Measurements from ENCODE around the gene SHLD1. TPM values are rescaled to one million over a fixed set of nuclear protein-coding genes. Genes with fewer than 3 reads are reported as not detected.
"Not testable (repeated sequence)": the region's sequence is repeated elsewhere in the genome, so short reads cannot be mapped to it uniquely, and the experiment has no call there.

The SHLD1 gene
- total RNA-seq, 2 donors from 2014 or later: 7.8 to 11.6 TPM

GRCh38 chr20:5779071-5779900, 29.1 kb downstream of the SHLD1 start:
- DNase-seq (ENCODE audit: low spot score) (no peak), ATAC-seq (no peak)
- H3K27ac Mint-ChIP-seq: no peak overlapping the region
- H3K4me1 Mint-ChIP-seq (ENCODE audit: low read depth in 2 of 2): peaks cover 6 to 7% of the 10 kb centered on the region in 2 donors
- H3K27me3 Mint-ChIP-seq: no peaks in the 10 kb centered on the region
- H3K9me3 Mint-ChIP-seq: no peaks in the 10 kb centered on the region
- H3K36me3 Mint-ChIP-seq: peaks cover 11% of the 10 kb centered on the region
- no peak overlapping the region for H3K4me3 Mint-ChIP-seq

- DNase-seq (ENCODE audit: low spot score): no peak
- H3K9me3 Mint-ChIP-seq: no peaks in the 10 kb centered on the region
- H3K36me3 Mint-ChIP-seq: peaks cover 11% of the 10 kb centered on the region
- H3K4me1 Mint-ChIP-seq (ENCODE audit: low read depth in 2 of 2): peaks cover 6 to 7% of the 10 kb centered on the region in 2 donors
- no peaks in the 10 kb centered on the region for H3K27me3 Mint-ChIP-seq
- H3K4me3 Mint-ChIP-seq: peak overlapping the region; percentile 47
- no peak for ATAC-seq
- H3K27ac Mint-ChIP-seq: peak overlapping the region in 1 of 2 donors; percentile 30
Observed at GRCh38 chr20:5780846-5781217, 30.6 kb downstream of the SHLD1 start.

GRCh38 chr20:5781367-5781766, 31.2 kb downstream of the SHLD1 start:
- H3K36me3 Mint-ChIP-seq: peaks cover 11% of the 10 kb centered on the region
- not testable (repeated sequence) for H3K9me3 Mint-ChIP-seq; H3K27me3 Mint-ChIP-seq; ATAC-seq; H3K27ac Mint-ChIP-seq; H3K4me3 Mint-ChIP-seq; DNase-seq (ENCODE audit: low spot score); H3K4me1 Mint-ChIP-seq (ENCODE audit: low read depth in 2 of 2)

GRCh38 chr20:5781798-5782750, 31.9 kb downstream of the SHLD1 start:
- H3K4me3 Mint-ChIP-seq: no peak overlapping the region
- peak overlapping the region in 1 of 2 donors; percentile 39 for H3K27ac Mint-ChIP-seq
- no peaks in the 10 kb centered on the region for H3K27me3 Mint-ChIP-seq
- no peak for DNase-seq (ENCODE audit: low spot score)
- no peaks in the 10 kb centered on the region for H3K9me3 Mint-ChIP-seq
- ATAC-seq: no peak
- peaks cover 11% of the 10 kb centered on the region for H3K36me3 Mint-ChIP-seq
- H3K4me1 Mint-ChIP-seq (ENCODE audit: low read depth in 2 of 2): peaks cover 6 to 7% of the 10 kb centered on the region in 2 donors

- H3K9me3 Mint-ChIP-seq: no peaks in the 10 kb centered on the region
- no peaks in the 10 kb centered on the region for H3K27me3 Mint-ChIP-seq
- ATAC-seq: no peak
- H3K36me3 Mint-ChIP-seq: peaks cover 5% of the 10 kb centered on the region
- peaks cover 6 to 7% of the 10 kb centered on the region in 2 donors for H3K4me1 Mint-ChIP-seq (ENCODE audit: low read depth in 2 of 2)
- no peak overlapping the region for H3K4me3 Mint-ChIP-seq
- DNase-seq (ENCODE audit: low spot score): no peak
- no peak overlapping the region for H3K27ac Mint-ChIP-seq
Observed at GRCh38 chr20:5784735-5785134, 34.5 kb downstream of the SHLD1 start.

- no peak for ATAC-seq
- Mint-ChIP-seq H3K4me1 (ENCODE audit: low read depth in 2 of 2) (peaks cover 6 to 7% of the 10 kb centered on the region in 2 donors), H3K36me3 (peaks cover 5% of the 10 kb centered on the region), H3K27ac (no peak overlapping the region), H3K27me3 (no peaks in the 10 kb centered on the region), H3K4me3 (no peak overlapping the region), H3K9me3 (no peaks in the 10 kb centered on the region)
- no peak for DNase-seq (ENCODE audit: low spot score)
Observed at GRCh38 chr20:5785146-5785545, 34.9 kb downstream of the SHLD1 start.

GRCh38 chr20:5786930-5787795, 37.0 kb downstream of the SHLD1 start:
- no peaks in the 10 kb centered on the region for H3K27me3 Mint-ChIP-seq
- no peaks in the 10 kb centered on the region for H3K4me1 Mint-ChIP-seq (ENCODE audit: low read depth in 2 of 2)
- H3K27ac Mint-ChIP-seq: no peak overlapping the region
- no peaks in the 10 kb centered on the region for H3K36me3 Mint-ChIP-seq
- ATAC-seq: no peak
- no peaks in the 10 kb centered on the region for H3K9me3 Mint-ChIP-seq
- DNase-seq (ENCODE audit: low spot score): no peak
- H3K4me3 Mint-ChIP-seq: no peak overlapping the region

GRCh38 chr20:5787796-5788165, 37.6 kb downstream of the SHLD1 start:
- Mint-ChIP-seq H3K27ac (no peak overlapping the region), H3K27me3 (no peaks in the 10 kb centered on the region), H3K4me3 (no peak overlapping the region), H3K9me3 (no peaks in the 10 kb centered on the region), H3K36me3 (no peaks in the 10 kb centered on the region), H3K4me1 (ENCODE audit: low read depth in 2 of 2) (no peaks in the 10 kb centered on the region)
- no peak for ATAC-seq
- no peak for DNase-seq (ENCODE audit: low spot score)

GRCh38 chr20:5788385-5788895, 38.2 kb downstream of the SHLD1 start:
- H3K4me3 Mint-ChIP-seq: no peak overlapping the region

GRCh38 chr20:5789827-5790226, 39.6 kb downstream of the SHLD1 start:
- DNase-seq (ENCODE audit: low spot score): no peak
- Mint-ChIP-seq H3K36me3 (peaks cover 6% of the 10 kb centered on the region), H3K27ac (no peak overlapping the region), H3K4me3 (no peak overlapping the region), H3K4me1 (ENCODE audit: low read depth in 2 of 2) (no peaks in the 10 kb centered on the region), H3K27me3 (no peaks in the 10 kb centered on the region), H3K9me3 (no peaks in the 10 kb centered on the region)
- no peak for ATAC-seq

More at GRCh38 chr20:5788385-5788895, 38.2 kb downstream of the SHLD1 start:
- Mint-ChIP-seq H3K27ac (no peak overlapping the region), H3K4me1 (ENCODE audit: low read depth in 2 of 2) (no peaks in the 10 kb centered on the region), H3K27me3 (no peaks in the 10 kb centered on the region), H3K36me3 (no peaks in the 10 kb centered on the region), H3K9me3 (no peaks in the 10 kb centered on the region)
- ATAC-seq (peak; percentile 85 to 87), DNase-seq (ENCODE audit: low spot score) (peak; percentile 77)

- Mint-ChIP-seq H3K4me1 (ENCODE audit: low read depth in 2 of 2) (peaks cover 10 to 12% of the 10 kb centered on the region in 2 donors), H3K4me3 (no peak overlapping the region), H3K27me3 (no peaks in the 10 kb centered on the region), H3K27ac (no peak overlapping the region), H3K36me3 (peaks cover 6% of the 10 kb centered on the region), H3K9me3 (no peaks in the 10 kb centered on the region)
- ATAC-seq (no peak), DNase-seq (ENCODE audit: low spot score) (no peak)
Observed at GRCh38 chr20:5793916-5794315, 43.7 kb downstream of the SHLD1 start.

- H3K4me1 Mint-ChIP-seq (ENCODE audit: low read depth in 2 of 2): peaks cover 10 to 12% of the 10 kb centered on the region in 2 donors
- ATAC-seq (no peak), DNase-seq (ENCODE audit: low spot score) (no peak)
- no peak overlapping the region for H3K4me3 Mint-ChIP-seq
- H3K27ac Mint-ChIP-seq: peak overlapping the region in 1 of 2 donors; percentile 47
- H3K36me3 Mint-ChIP-seq: peaks cover 6% of the 10 kb centered on the region
- no peaks in the 10 kb centered on the region for H3K27me3 Mint-ChIP-seq
- H3K9me3 Mint-ChIP-seq: no peaks in the 10 kb centered on the region
Observed at GRCh38 chr20:5796331-5797040, 46.3 kb downstream of the SHLD1 start.
